Panc1 (cell line): ENCODE measurements around the gene THAP3. TPM values are rescaled to one million over a fixed set of nuclear protein-coding genes. Genes with fewer than 3 reads are reported as not detected.

ENCODE experiments used
- ATAC-seq: fragments of 200-7000 bp; cut with Tn5 transposase; 2 replicates; pipeline ENCODE4 v1.9.1; 2020; ENCODE audit warnings: mild to moderate bottlenecking, moderate library complexity
- BruUV-seq: library from RNA; stranded (reverse); fragments of 400-500 nt; replicated peaks from 2 replicates; lab custom pipeline; 2021; lab: Mats Ljungman, UMichigan
- CTCF ChIA-PET: fragments of 300-600 bp; sonication (Branson Sonifier 250); formaldehyde crosslinking; loops from one replicate; lab custom pipeline; 2022; ENCODE audit warnings: antibody characterized with exemption; lab: Charles Lee
- POLR2A ChIA-PET: fragments of 300-600 bp; sonication (Branson Sonifier 250); formaldehyde crosslinking; loops from one replicate; lab custom pipeline; 2022; ENCODE audit warnings: antibody characterized with exemption; lab: Charles Lee
- DNase-seq: peaks from one replicate; pipeline ENCODE4 v3.0.0-alpha.2; 2010; ENCODE audit warnings: low read depth, low spot score
- H3K27ac ChIP-seq: 2 replicates; pipeline ENCODE4 v1.5.1; 2011; ENCODE audit warnings: mild to moderate bottlenecking, low read length, inconsistent platforms
- H3K27me3 ChIP-seq: fragments of 200-500 bp; sonication (Bioruptor generic); 2 replicates; pipeline ENCODE4 v1.6.0; 2014; ENCODE audit warnings: low read length, inconsistent platforms; ENCODE audit not compliant: control insufficient read depth, insufficient read depth
- H3K36me3 ChIP-seq: fragments of 200-500 bp; sonication (Bioruptor generic); 2 replicates; pipeline ENCODE4 v1.5.1; 2014; ENCODE audit warnings: inconsistent platforms, mild to moderate bottlenecking, low read length, moderate library complexity; ENCODE audit not compliant: control insufficient read depth, insufficient read depth
- H3K4me1 ChIP-seq: 2 replicates; pipeline ENCODE4 v1.5.1; 2011; ENCODE audit warnings: inconsistent platforms, mild to moderate bottlenecking, low read length, moderate library complexity; ENCODE audit not compliant: control insufficient read depth, insufficient read depth
- H3K4me3 ChIP-seq, 2 experiments: 2 replicates each; pipeline ENCODE4 v1.5.1; 2011 to 2012; ENCODE audit warnings: low read depth in 2 of 2, low read length in 2 of 2, mild to moderate bottlenecking in 2 of 2, inconsistent platforms in 1 of 2, moderate library complexity in 1 of 2
- H3K9me3 ChIP-seq: fragments of 200-500 bp; sonication (Bioruptor generic); 2 replicates; pipeline ENCODE4 v1.5.1; 2014; ENCODE audit warnings: low read depth, mild to moderate bottlenecking, inconsistent platforms, low read length, moderate library complexity; ENCODE audit not compliant: control insufficient read depth, insufficient read depth
- POLR2AphosphoS5 ChIP-seq: IDR thresholded peaks from 2 replicates; pipeline ENCODE4 v1.6.1; 2012; ENCODE audit warnings: mild to moderate bottlenecking, low read depth, low read length, moderate library complexity
- REST ChIP-seq, 2 experiments: IDR thresholded peaks; 2 replicates each; pipeline ENCODE4 v1.6.1; 2011 to 2012; ENCODE audit warnings: low read depth in 2 of 2, control low read depth in 1 of 2, low read length in 1 of 2, mild to moderate bottlenecking in 1 of 2, moderate library complexity in 1 of 2; ENCODE audit not compliant: insufficient read depth in 1 of 2
- SIN3A ChIP-seq: IDR thresholded peaks from 2 replicates; pipeline ENCODE4 v1.6.1; 2012; ENCODE audit warnings: low read depth, mild to moderate bottlenecking, low read length, moderate library complexity, borderline replicate concordance; ENCODE audit not compliant: insufficient read depth
- TCF7L2 ChIP-seq: IDR thresholded peaks from 2 replicates; pipeline ENCODE4 v1.6.1; 2011; ENCODE audit warnings: mild to moderate bottlenecking, low read depth, low read length, inconsistent platforms
- in situ Hi-C: cut with HindIII; loops from 2 replicates; pipeline ENCODE4 v1.10.0; 2016; ENCODE audit warnings: low sequenced_read_pairs, low pct_unique_long_range_greater_than_20kb
- intact Hi-C: fragments of 100-400 bp; cut with micrococcal nuclease; formaldehyde crosslinking; loops from one replicate; pipeline ENCODE4 v1.10.0; 2022; ENCODE audit not compliant: unreplicated experiment
- total RNA-seq: library from RNA; stranded (reverse); gene quantifications from one replicate; pipeline ENCODE4 v1.2.1, GENCODE V29; 2021; ENCODE audit not compliant: unreplicated experiment
- TF ChIP-seq, protein P1 (sequence below): fragments of 450-650 bp; IDR thresholded peaks from 2 replicates; pipeline ENCODE4 v1.5.1; 2017; ENCODE audit warnings: mild to moderate bottlenecking

Gene THAP3
- total RNA-seq, 1 experiment from 2014 or later, result 24.9 TPM

- Histone ChIP-seq H3K27me3 (no peaks in the 10 kb centered on the region), H3K36me3 (peaks cover 2% of the 10 kb centered on the region; the same call in 1 of the 2 replicates), H3K27ac (no peak overlapping the region), H3K9me3 (no peaks in the 10 kb centered on the region), H3K4me3 (no peak overlapping the region), H3K4me1 (no peaks in the 10 kb centered on the region)
- intact Hi-C loops, result no loop called here
- BruUV-seq, result no TSS peak
- POLR2A ChIA-PET, result no interaction called here
- no peak for DNase-seq
- TF ChIP-seq, protein P1, sequence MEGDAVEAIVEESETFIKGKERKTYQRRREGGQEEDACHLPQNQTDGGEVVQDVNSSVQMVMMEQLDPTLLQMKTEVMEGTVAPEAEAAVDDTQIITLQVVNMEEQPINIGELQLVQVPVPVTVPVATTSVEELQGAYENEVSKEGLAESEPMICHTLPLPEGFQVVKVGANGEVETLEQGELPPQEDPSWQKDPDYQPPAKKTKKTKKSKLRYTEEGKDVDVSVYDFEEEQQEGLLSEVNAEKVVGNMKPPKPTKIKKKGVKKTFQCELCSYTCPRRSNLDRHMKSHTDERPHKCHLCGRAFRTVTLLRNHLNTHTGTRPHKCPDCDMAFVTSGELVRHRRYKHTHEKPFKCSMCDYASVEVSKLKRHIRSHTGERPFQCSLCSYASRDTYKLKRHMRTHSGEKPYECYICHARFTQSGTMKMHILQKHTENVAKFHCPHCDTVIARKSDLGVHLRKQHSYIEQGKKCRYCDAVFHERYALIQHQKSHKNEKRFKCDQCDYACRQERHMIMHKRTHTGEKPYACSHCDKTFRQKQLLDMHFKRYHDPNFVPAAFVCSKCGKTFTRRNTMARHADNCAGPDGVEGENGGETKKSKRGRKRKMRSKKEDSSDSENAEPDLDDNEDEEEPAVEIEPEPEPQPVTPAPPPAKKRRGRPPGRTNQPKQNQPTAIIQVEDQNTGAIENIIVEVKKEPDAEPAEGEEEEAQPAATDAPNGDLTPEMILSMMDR, result no peak
- TF ChIP-seq TCF7L2 (no peak), SIN3A (no peak), POLR2AphosphoS5 (no peak), REST (IDR thresholded peaks at IDR 0.05; ENCODE audit: insufficient read depth in 1 of 2, low read depth in 2 of 2, low read length in 1 of 2) (no peak)
- in situ Hi-C loops, result no loop called here
- ATAC-seq, result no peak
- CTCF ChIA-PET, result no interaction called here
Observed at GRCh38 chr1:6630027-6630426, 5.4 kb downstream of the THAP3 start.

DNA sequence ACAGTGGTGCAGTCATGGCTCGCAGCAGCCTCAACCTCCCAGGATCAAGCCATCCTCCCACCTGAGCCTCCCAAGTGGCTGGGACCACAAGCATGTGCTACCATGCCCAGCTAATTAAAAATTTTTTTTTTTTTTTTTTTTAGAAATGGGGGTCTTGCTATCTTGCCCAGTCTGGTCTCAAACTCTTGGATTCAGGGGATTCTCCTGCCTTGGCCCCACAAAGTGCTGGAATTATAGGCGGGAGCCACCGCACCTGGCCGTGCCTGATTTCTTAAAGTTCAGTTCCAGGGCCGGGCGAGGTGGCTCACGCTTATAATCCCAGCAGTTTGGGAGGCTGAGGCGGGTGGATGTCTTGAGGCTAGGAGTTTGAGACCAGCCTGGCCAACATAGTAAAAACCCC is 6.4 kb downstream of the THAP3 start:
- Histone ChIP-seq H3K4me1 (no peaks in the 10 kb centered on the region), H3K36me3 (peaks cover 2% of the 10 kb centered on the region; the same call in 1 of the 2 replicates), H3K9me3 (no peaks in the 10 kb centered on the region), H3K4me3 (no peak overlapping the region), H3K27me3 (no peaks in the 10 kb centered on the region), H3K27ac (no peak overlapping the region)
- in situ Hi-C loops (no loop called here), intact Hi-C loops (no loop called here)
- TF ChIP-seq, protein P1, result no peak
- TF ChIP-seq REST (IDR thresholded peaks at IDR 0.05; ENCODE audit: insufficient read depth in 1 of 2, low read depth in 2 of 2, low read length in 1 of 2) (no peak), TCF7L2 (no peak), SIN3A (no peak), POLR2AphosphoS5 (no peak)
- no TSS peak for BruUV-seq
- ChIA-PET CTCF (no interaction called here), POLR2A (no interaction called here)
- ATAC-seq, result no peak
- DNase-seq, result no peak
